MM.1S (cell line): Measurements from ENCODE around the gene CABLES2.

ENCODE experiments used
- EZH2 ChIP-seq: fragments of 300-600 bp; sonication (generic); optimal IDR thresholded peaks from 2 replicates; pipeline ENCODE3; 2017; ENCODE audit warnings: low read depth, mild to moderate bottlenecking, antibody characterized with exemption, low read length, mixed read lengths
- TF ChIP-seq, protein P1 (sequence below): fragments of 300-600 bp; sonication (generic); IDR thresholded peaks from 2 replicates; pipeline ENCODE4 v1.5.1; 2016; ENCODE audit warnings: antibody characterized with exemption, low read length, mixed read lengths

DNA sequence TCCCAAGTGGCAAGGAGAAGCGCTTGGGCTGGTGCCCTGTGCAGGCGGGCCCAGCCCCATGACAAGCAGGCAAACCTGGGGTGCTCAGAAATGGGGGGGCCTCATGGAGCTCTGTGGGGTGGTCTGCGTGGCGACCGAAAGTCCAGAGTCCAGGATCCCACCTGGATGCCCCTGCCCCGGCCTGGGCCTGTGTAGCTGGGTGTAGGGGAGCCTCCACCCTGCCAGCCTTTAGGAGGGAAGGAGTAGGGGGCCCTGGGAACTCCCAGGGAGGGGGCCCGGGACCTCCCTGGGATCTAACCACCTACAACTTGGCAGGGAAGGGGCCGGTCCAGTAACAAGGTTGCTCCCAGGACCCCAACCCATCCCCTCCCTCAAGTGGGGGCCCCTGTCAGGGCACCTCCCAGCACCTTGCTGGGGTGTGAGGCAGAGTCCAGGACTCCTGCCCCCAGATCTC, 35.5 kb downstream of the CABLES2 start:
- no peak for TF ChIP-seq EZH2
- TF ChIP-seq, protein P1, sequence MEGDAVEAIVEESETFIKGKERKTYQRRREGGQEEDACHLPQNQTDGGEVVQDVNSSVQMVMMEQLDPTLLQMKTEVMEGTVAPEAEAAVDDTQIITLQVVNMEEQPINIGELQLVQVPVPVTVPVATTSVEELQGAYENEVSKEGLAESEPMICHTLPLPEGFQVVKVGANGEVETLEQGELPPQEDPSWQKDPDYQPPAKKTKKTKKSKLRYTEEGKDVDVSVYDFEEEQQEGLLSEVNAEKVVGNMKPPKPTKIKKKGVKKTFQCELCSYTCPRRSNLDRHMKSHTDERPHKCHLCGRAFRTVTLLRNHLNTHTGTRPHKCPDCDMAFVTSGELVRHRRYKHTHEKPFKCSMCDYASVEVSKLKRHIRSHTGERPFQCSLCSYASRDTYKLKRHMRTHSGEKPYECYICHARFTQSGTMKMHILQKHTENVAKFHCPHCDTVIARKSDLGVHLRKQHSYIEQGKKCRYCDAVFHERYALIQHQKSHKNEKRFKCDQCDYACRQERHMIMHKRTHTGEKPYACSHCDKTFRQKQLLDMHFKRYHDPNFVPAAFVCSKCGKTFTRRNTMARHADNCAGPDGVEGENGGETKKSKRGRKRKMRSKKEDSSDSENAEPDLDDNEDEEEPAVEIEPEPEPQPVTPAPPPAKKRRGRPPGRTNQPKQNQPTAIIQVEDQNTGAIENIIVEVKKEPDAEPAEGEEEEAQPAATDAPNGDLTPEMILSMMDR, result no peak
